Renal cortical epithelial cell (primary cell): ENCODE results near the gene CBFA2T3. TPM values are rescaled to one million over a fixed set of nuclear protein-coding genes. Genes with fewer than 3 reads are reported as not detected.

ENCODE experiments used
- DNase-seq: peaks from one replicate; pipeline ENCODE4 v3.0.0-alpha.2; 2011; ENCODE audit warnings: low read depth
- total RNA-seq: library from RNA; depleted of rRNA; stranded (reverse); fragments of >200 nt; gene quantifications from 2 replicates; pipeline ENCODE4 v1.2.3, GENCODE V29; 2014

Gene CBFA2T3
- total RNA-seq, 1 donor from 2014 or later: not detected

DNA sequence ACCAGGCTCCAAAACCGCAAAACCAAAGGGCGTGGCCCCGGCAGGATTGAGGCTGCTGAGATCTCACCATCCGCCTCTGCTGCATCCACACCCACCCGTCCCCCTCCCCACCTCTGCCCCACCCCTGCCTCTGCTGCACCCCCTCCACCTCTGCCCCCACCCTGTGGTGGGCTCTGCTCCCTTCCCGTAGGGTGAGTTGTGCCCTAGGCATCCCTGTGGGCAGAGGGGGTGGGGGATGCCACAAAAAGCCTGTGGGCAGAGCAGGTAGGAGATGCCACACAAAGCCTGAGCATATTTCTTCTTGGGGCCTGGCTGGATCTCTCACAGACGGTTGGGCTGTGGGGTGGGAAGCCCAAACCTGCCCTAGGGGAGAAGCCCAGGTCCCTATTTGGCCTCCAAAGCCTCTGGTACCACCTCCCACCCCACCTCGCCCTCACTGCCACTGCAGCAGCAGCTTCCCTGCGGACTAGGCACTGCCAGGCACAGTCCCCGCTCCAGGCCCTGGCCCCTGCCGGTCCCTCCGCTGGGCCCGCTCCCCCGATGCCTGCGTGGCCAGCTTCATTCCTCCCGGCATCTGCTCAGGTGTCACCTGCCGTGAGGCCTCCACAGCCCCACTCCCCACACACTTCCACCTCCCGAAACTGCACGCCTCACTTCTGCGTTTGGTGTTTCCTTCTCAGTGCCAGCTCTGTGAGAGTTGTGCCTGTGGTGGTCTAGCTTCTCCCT lies 99.3 kb downstream of the CBFA2T3 start:
- DNase-seq: no peak

DNA sequence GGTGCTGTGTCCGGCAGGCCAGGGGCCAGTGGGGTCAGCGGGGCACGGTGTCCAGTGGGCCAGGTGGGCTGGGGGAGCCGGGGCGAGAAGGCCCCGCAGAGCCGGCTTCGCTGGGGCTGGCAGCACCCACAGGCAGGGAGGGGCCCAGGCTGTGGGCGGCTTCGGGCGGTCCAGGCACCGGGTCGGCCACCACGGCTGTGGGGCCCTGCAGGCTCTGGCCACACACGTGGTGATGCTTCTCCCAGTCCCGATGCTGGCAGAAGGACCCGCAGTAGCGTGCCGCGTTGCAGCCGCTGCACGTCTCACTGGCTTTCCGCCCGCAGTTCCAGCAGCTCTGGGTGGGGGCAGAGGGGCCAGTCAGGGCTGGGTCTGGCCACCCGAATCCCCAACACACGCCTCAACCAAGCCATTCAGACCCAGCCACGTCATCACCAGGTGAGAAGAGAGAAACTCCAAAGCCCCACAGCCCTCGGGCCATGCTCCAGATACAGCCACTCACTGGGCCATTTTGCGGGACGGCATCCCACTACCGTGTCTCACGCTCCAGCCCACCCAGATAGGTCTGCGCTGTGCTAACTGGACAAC lies 100.0 kb downstream of the CBFA2T3 start:
- DNase-seq: no peak

GRCh38 chr16:88875703-88876234 lies 101.2 kb downstream of the CBFA2T3 start:
- DNase-seq: no peak

GRCh38 chr16:88874938-88875599 lies 101.9 kb downstream of the CBFA2T3 start:
- DNase-seq: no peak

- no peak for DNase-seq
Measured at GRCh38 chr16:88872650-88873331, 104.2 kb downstream of the CBFA2T3 start.

DNA sequence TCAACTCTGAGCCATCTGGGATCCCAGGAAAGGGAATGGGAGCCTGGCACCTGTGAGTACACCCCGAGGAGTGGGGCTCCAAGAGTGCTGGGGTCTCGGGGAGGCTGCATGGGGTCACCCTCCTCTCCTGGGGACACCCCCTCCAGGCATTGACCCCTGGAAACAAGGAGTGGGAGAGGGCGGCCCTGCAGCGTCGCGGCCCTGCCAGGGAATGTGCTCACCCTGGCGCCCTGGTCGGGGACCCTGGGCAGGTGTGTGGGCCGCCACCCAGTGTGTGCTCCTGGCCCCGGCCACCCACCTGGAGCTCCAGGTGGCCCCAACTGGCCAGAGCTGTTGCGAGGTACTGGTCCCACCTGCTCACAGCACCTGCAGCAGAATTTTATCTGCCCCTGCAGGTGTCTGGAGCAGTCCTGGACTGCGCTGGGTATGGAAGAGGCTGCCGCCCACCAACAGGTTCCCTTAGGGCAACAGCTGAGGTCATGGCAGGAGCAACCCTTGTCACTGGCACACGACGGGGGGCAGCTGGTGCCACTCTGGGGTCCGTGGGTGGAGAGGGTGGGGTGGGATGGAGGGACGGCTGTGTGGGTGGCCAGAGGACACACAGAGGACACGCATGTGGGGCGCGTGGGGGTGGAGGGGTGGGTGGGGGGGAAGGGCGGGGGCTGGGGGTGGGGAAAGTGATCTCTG lies 105.1 kb downstream of the CBFA2T3 start:
- DNase-seq: no peak

DNA sequence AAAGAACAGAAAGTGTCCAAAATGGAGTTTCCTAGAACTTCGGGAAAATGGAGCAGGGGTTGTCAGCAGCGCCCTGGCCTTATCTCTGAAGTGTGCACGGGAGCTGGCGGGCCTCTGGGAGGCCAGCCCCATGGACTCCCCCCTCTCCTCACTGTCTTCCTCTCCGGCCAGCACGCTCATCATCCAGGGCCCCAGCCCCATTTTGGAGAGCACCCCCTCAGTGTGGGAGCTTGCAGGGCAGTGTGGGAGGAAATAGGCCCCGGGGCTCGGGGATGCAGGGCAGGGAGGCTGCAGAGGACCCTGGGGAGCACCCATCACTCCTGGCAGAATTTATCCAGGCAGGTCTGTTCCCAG lies 105.7 kb downstream of the CBFA2T3 start:
- DNase-seq: no peak

- no peak for DNase-seq
Measured at GRCh38 chr16:88870608-88871348, 106.2 kb downstream of the CBFA2T3 start.

DNA sequence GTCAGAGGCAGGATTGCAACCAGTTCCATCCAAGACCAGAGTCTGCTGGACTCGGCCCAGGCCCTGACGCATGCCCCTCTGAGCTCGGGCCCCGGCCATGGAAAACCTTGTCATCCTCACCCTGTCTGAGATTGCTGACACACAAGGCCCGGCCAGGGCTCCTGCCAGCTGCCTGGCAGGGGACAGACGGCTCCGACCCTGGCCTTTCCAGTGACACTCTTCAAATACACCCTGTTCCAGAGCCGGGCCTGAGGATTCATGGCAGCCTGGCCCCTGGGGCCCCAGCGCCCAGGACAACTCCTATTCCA lies 107.4 kb downstream of the CBFA2T3 start:
- DNase-seq: no peak

DNA sequence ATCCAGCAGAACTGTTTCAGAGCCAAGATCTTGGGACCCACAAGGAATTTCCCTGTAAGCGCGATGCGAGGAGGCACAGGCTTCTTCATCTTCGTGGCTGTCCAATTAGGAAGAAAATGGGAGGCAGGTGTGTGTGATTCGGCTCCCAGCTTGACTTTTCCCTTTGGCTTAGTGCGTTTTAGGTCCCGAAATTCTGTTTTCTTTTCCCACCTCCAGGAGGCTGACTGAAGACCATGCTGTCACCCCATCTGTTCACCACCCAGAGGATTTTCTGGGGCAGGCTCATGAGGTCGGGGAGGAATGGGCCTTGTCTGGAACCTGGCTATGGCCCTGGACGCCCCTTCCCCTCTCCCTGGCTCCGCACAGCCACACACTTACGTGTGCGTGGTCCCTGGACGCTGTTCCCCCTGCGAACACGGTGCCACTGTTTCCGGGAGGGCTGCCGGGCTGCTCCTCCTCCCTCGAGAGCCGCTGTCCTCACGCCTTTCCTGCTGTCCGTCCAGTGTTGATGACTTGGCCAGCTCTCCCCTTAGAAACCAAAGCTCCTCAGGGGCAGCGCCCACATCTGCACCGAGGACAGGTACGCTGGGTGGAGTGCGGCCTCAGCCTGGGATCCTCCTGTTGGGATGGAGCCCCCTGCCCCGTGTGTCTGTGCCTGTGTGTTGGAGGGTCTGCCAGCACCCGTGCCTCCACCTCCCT lies 107.9 kb downstream of the CBFA2T3 start:
- DNase-seq: no peak

DNA sequence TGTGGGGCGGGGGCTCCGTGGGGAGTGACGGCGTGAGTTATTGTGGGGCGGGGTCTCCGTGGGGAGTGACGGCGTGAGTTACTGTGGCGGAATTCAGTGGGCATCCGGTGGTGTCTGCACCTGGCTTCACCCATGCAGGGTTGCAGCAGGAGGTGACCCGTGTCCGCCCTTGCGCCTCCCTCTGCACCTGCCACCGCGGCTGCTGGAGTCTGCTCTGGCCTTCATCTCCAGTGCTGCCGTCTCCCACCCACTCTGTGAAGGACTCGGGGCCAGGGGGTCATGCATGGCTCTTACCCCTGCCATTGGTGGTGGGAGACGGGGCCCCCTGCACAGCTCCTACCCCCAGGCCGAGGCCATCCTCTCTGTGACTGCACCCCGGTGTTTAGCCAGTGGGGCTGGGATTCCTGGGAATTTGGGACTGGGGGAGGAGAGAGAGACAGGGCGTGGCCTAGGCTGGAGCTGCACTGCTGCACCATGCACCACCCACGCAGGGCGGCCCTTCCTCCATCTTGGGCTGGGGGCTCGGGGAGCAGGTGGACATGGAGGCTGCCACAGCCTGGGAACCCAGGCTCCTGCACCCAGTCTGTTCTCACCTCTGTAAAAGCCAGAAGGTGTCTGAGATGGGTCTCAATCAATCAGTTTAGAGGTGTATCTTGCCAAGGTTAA lies 109.3 kb downstream of the CBFA2T3 start:
- DNase-seq: no peak

- DNase-seq: no peak
Measured at GRCh38 chr16:88866151-88866920, 110.7 kb downstream of the CBFA2T3 start, which contains the start of gene PABPN1L. Gene PABPN1L, minus strand, starts transcription at chr16:88866660. Its CDS starts 54 bp downstream, at chr16:88866606.

DNA sequence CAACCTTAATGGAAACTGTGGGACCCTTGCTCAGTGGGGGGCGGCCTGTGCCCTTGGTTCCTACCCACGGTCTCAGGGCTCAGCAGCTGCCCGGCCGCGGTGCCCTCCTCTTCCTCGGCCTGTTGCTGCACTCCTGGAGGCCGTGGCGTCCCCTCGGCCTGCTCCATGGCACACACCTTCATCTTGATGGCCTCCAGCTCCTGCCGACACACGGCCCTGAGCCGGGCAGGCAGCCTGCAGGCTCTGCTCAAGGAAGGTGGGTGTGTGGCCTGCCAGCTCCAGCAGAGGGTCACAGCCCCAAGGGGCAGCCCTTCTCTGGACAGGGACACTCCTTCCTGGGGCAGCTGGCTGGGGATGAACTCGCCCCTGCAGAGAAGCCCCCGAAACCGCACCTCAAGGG lies 111.3 kb downstream of the CBFA2T3 start:
- DNase-seq: no peak

- no peak for DNase-seq
Measured at GRCh38 chr16:88865310-88865709, 111.7 kb downstream of the CBFA2T3 start.

DNA sequence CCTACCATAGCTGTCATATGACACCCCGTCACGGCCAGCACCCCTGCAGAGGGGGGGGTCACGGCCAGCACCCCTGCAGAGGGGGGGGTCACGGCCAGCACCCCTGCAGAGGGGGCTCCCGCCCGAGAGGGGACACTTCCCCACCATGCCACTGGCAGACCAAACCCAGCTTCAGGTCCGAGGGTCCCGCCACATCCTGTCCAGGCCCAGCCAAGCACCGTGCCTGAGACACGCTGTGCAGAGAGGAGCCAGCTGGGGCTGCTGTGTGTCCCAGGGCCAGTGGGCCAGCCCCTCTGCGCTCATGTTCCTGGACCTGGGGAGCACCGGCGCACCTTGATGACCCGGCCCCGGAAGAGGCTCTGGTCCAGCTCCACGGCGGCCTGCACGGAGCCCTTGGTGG lies 112.5 kb downstream of the CBFA2T3 start:
- DNase-seq: no peak

DNA sequence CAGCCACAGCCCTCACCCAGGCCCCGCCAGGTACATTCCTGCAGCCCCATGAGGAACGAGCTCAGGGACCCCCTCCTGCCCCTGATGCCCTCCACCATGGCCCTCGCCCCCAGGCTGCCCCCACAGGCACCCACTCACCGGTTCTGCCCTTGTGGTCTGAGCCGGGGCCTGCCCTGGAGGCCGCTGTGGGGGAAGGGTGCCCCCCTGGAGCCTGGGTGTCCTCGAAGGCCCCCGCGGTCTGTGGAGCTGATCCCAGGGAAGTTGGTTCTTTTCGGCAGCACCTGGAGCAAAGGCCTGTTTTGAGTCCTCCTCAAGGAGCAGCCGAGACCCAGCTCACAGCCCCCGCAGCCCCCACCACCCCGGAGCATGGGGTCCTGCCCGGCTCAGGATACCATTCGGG lies 112.9 kb downstream of the CBFA2T3 start:
- no peak for DNase-seq

DNA sequence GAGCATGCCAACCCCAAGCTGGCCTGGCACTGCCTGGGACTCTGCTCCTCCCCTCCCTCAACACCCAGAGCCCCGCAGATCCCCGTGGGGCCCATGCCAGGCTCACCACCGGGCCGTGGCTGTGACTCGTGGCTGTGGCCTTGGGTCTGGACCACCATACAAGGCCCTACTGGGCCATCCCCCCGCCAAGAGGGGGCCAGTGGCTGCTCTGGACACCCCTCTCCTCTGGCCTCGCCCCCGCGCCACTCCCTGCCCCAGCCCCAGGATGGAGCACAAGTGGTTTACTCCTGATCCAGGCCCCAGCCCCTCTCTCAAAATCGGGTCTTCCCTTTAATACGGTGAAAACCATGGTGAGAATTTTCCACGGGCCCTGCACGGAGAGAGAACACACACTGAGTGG lies 113.6 kb downstream of the CBFA2T3 start:
- DNase-seq: no peak

GRCh38 chr16:88862968-88863367 lies 114.0 kb downstream of the CBFA2T3 start:
- DNase-seq: no peak

DNA sequence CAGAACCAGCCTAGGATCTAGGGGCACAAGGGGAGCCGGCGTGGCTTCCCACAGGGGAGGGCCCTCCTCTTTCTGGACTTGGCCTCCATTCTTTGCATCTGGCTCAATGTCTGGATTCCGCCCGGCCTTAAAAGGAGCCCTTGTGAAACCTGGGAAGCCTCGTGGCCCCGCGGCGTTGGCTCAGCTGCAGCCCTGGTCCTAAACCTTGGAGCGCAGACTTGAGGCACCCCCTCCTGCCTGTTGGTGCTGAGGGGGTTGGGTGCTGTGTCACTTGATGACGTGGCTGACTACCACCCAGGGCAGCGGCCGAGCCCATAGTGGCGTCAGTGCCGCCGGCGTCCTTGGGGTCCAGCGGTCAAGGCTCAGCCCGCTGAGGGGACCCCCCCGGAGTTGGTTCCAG lies 115.6 kb downstream of the CBFA2T3 start:
- no peak for DNase-seq
